Measurements from ENCODE around the gene HTR6.

HTR6 gene

GRCh38 chr1:19655718-19656080 lies 9.0 kb upstream of the HTR6 start:
- Histone ChIP-seq H2AFZ (no peak overlapping the region), H3K36me3 (ENCODE audit: control insufficient read depth, insufficient read depth, low read length) (no peaks in the 10 kb centered on the region), H3K9ac (no peak overlapping the region), H3K27ac (no peak overlapping the region), H3K4me1 (no peaks in the 10 kb centered on the region), H3K9me3 (ENCODE audit: control insufficient read depth, low read length) (no peaks in the 10 kb centered on the region), H3K27me3 (ENCODE audit: control insufficient read depth, insufficient read depth, low read length) (no peaks in the 10 kb centered on the region), H3K4me2 (ENCODE audit: low read length) (no peak overlapping the region), H3K4me3 (ENCODE audit: low read depth, low read length) (no peak overlapping the region), H3K79me2 (no peaks in the 10 kb centered on the region)
- no peak for TF ChIP-seq CTCF (IDR thresholded peaks at IDR 0.05)

GRCh38 chr1:19656134-19656779 lies 8.4 kb upstream of the HTR6 start:
- no peaks in the 10 kb centered on the region for H3K79me2 ChIP-seq
- no peak overlapping the region for H3K27ac ChIP-seq
- H3K9me3 ChIP-seq (ENCODE audit: control insufficient read depth, low read length), result no peaks in the 10 kb centered on the region
- no peak overlapping the region for H3K9ac ChIP-seq
- H3K4me2 ChIP-seq (ENCODE audit: low read length), result no peak overlapping the region
- no peak for TF ChIP-seq CTCF (IDR thresholded peaks at IDR 0.05)
- no peak overlapping the region for H2AFZ ChIP-seq
- H3K4me1 ChIP-seq, result no peaks in the 10 kb centered on the region
- no peak overlapping the region for H3K4me3 ChIP-seq (ENCODE audit: low read depth, low read length)
- H3K27me3 ChIP-seq (ENCODE audit: control insufficient read depth, insufficient read depth, low read length), result no peaks in the 10 kb centered on the region
- H3K36me3 ChIP-seq (ENCODE audit: control insufficient read depth, insufficient read depth, low read length), result no peaks in the 10 kb centered on the region

- no peak overlapping the region for H3K9ac ChIP-seq
- H3K36me3 ChIP-seq (ENCODE audit: control insufficient read depth, insufficient read depth, low read length), result no peaks in the 10 kb centered on the region
- H3K79me2 ChIP-seq, result no peaks in the 10 kb centered on the region
- no peak overlapping the region for H2AFZ ChIP-seq
- H3K4me3 ChIP-seq (ENCODE audit: low read depth, low read length), result no peak overlapping the region
- H3K4me2 ChIP-seq (ENCODE audit: low read length), result no peak overlapping the region
- no peaks in the 10 kb centered on the region for H3K9me3 ChIP-seq (ENCODE audit: control insufficient read depth, low read length)
- H3K27me3 ChIP-seq (ENCODE audit: control insufficient read depth, insufficient read depth, low read length), result no peaks in the 10 kb centered on the region
- TF ChIP-seq CTCF (IDR thresholded peaks at IDR 0.05), result no peak
- H3K4me1 ChIP-seq, result no peaks in the 10 kb centered on the region
- no peak overlapping the region for H3K27ac ChIP-seq
Observed at GRCh38 chr1:19656780-19657466, 7.8 kb upstream of the HTR6 start.

GRCh38 chr1:19657511-19657910 lies 7.2 kb upstream of the HTR6 start:
- Histone ChIP-seq H3K27me3 (ENCODE audit: control insufficient read depth, insufficient read depth, low read length) (no peaks in the 10 kb centered on the region), H3K4me1 (no peaks in the 10 kb centered on the region)

More at GRCh38 chr1:19657511-19657910, 7.2 kb upstream of the HTR6 start:
- TF ChIP-seq CTCF (IDR thresholded peaks at IDR 0.05), result no peak
- Histone ChIP-seq H3K9ac (no peak overlapping the region), H3K27ac (no peak overlapping the region), H3K4me3 (ENCODE audit: low read depth, low read length) (no peak overlapping the region), H3K79me2 (no peaks in the 10 kb centered on the region), H3K9me3 (ENCODE audit: control insufficient read depth, low read length) (no peaks in the 10 kb centered on the region), H3K4me2 (ENCODE audit: low read length) (no peak overlapping the region), H3K36me3 (ENCODE audit: control insufficient read depth, insufficient read depth, low read length) (no peaks in the 10 kb centered on the region), H2AFZ (no peak overlapping the region)

All from parathyroid adenoma (tissue), 2 donors.